PFSK-1 (cell line): ENCODE results near the gene CCN5.
A peak's percentile ranks its signal among the peaks of the same experiment; 100 is the strongest.

Experiments used
- FOXP2 ChIP-seq: optimal IDR thresholded peaks from 2 replicates; pipeline ENCODE3; 2011; ENCODE audit warnings: borderline replicate concordance, control low read depth, inconsistent platforms; ENCODE audit not compliant: insufficient read depth; ENCODE audit errors: extremely low read length, extremely low read depth
- POLR2AphosphoS5 ChIP-seq: IDR thresholded peaks from 2 replicates; pipeline ENCODE4 v1.6.1; 2012; ENCODE audit warnings: low read depth, mild to moderate bottlenecking, control low read depth, low read length, moderate library complexity
- REST ChIP-seq, 2 experiments: IDR thresholded peaks; 2 replicates each; pipeline versions ENCODE4 v1.6.1 to v1.8.0; 2011 to 2012; ENCODE audit warnings: low read depth in 2 of 2, low read length in 2 of 2, control low read depth in 1 of 2, inconsistent platforms in 1 of 2, mild to moderate bottlenecking in 1 of 2, moderate library complexity in 1 of 2; ENCODE audit not compliant: insufficient read depth in 1 of 2
- SIN3A ChIP-seq: IDR thresholded peaks from 2 replicates; pipeline ENCODE4 v1.6.1; 2012; ENCODE audit warnings: mild to moderate bottlenecking, low read length, moderate library complexity, borderline replicate concordance; ENCODE audit not compliant: insufficient read depth
- TAF1 ChIP-seq: IDR thresholded peaks from 2 replicates; pipeline ENCODE4 v1.6.1; 2012; ENCODE audit warnings: low read length, control low read depth, borderline replicate concordance; ENCODE audit not compliant: insufficient read depth

CCN5 gene

GRCh38 chr20:44771172-44771535 is 56.0 kb downstream of the CCN5 start:
- TF ChIP-seq TAF1 = no peak

GRCh38 chr20:44772636-44773035 is 57.5 kb downstream of the CCN5 start:
- TF ChIP-seq SIN3A (no peak), TAF1 (no peak), FOXP2 (no peak), REST (IDR thresholded peaks at IDR 0.05; ENCODE audit: insufficient read depth in 1 of 2, low read depth in 2 of 2, low read length in 2 of 2) (no peak), POLR2AphosphoS5 (no peak)

GRCh38 chr20:44773070-44773829 is 58.1 kb downstream of the CCN5 start:
- no peak for TF ChIP-seq REST (IDR thresholded peaks at IDR 0.05; ENCODE audit: insufficient read depth in 1 of 2, low read depth in 2 of 2, low read length in 2 of 2)
- TF ChIP-seq FOXP2 = no peak
- no peak for TF ChIP-seq SIN3A

- TF ChIP-seq REST (IDR thresholded peaks at IDR 0.05; ENCODE audit: insufficient read depth in 1 of 2, low read depth in 2 of 2, low read length in 2 of 2) (peak; percentile 90 to 98), TAF1 (no peak), POLR2AphosphoS5 (no peak), SIN3A (no peak)
These were observed 61.8 kb downstream of the CCN5 start for GRCh38 chr20:44776980-44777379.
